GM23338 (cell line): ENCODE data around the gene GET4. TPM values are rescaled to one million over a fixed set of nuclear protein-coding genes. Genes with fewer than 3 reads are reported as not detected.
A peak's percentile ranks its signal among the peaks of the same experiment; 100 is the strongest.

Experiments used
- ATAC-seq: fragments of 200-7000 bp; cut with Tn5 transposase; 3 replicates; pipeline ENCODE4 v1.9.1; 2020
- DNase-seq: peaks from one replicate; pipeline ENCODE4 v3.0.0-alpha.2; 2015; ENCODE audit warnings: low spot score
- H2AFZ ChIP-seq: fragments of 200-600 bp; sonication (generic); 2 replicates; pipeline ENCODE4 v1.8.0; 2016; ENCODE audit warnings: antibody characterized with exemption, mild to moderate bottlenecking, moderate library complexity
- H3F3A ChIP-seq: fragments of 200-600 bp; sonication (generic); replicated peaks from 2 replicates; pipeline ENCODE4 v1.8.0; 2017; ENCODE audit warnings: antibody characterized with exemption, mixed run types, low read depth
- H3K27ac ChIP-seq: fragments of 200-600 bp; sonication (generic); 2 replicates; pipeline ENCODE4 v1.6.1; 2016; ENCODE audit warnings: low read depth
- H3K27me3 ChIP-seq: fragments of 200-600 bp; sonication (generic); 2 replicates; pipeline ENCODE4 v1.8.0; 2016; ENCODE audit warnings: mild to moderate bottlenecking, mixed run types, moderate library complexity; ENCODE audit not compliant: insufficient read depth
- H3K36me3 ChIP-seq: fragments of 200-600 bp; sonication (generic); 2 replicates; pipeline ENCODE4 v1.8.0; 2016; ENCODE audit warnings: mild to moderate bottlenecking; ENCODE audit not compliant: insufficient read depth
- H3K4me1 ChIP-seq: fragments of 200-600 bp; sonication (generic); 2 replicates; pipeline ENCODE4 v1.8.0; 2016; ENCODE audit warnings: mild to moderate bottlenecking, moderate library complexity; ENCODE audit not compliant: insufficient read depth
- H3K4me2 ChIP-seq: fragments of 200-600 bp; sonication (generic); 2 replicates; pipeline ENCODE4 v1.7.1; 2017; ENCODE audit warnings: mixed run types
- H3K4me3 ChIP-seq: fragments of 200-600 bp; sonication (generic); 2 replicates; pipeline ENCODE4 v1.6.1; 2016; ENCODE audit warnings: mixed run types
- H3K79me2 ChIP-seq: fragments of 200-600 bp; sonication (generic); replicated peaks from 2 replicates; pipeline ENCODE4 v1.8.0; 2017; ENCODE audit warnings: mild to moderate bottlenecking; ENCODE audit not compliant: insufficient read depth
- H3K9me2 ChIP-seq: fragments of 200-600 bp; sonication (generic); 2 replicates; pipeline ENCODE4 v1.8.0; 2017; ENCODE audit not compliant: insufficient read depth
- H4K20me1 ChIP-seq: fragments of 200-600 bp; sonication (generic); replicated peaks from 2 replicates; pipeline ENCODE4 v1.8.0; 2017; ENCODE audit warnings: mild to moderate bottlenecking; ENCODE audit not compliant: insufficient read depth
- H3K27ac Mint-ChIP-seq: 2 replicates; pipeline ENCODE4 v1.8.0; 2020; ENCODE audit warnings: inconsistent platforms, mild to moderate bottlenecking, moderate library complexity, mixed read lengths
- H3K27me3 Mint-ChIP-seq: 3 replicates; pipeline ENCODE4 v1.8.0; 2022; ENCODE audit warnings: low read depth, mild to moderate bottlenecking, moderate library complexity, mixed read lengths, inconsistent platforms; ENCODE audit not compliant: insufficient read depth, poor library complexity
- H3K36me3 Mint-ChIP-seq: 3 replicates; pipeline ENCODE4 v1.8.0; 2021; ENCODE audit warnings: low read depth, mild to moderate bottlenecking, inconsistent platforms, moderate library complexity, mixed read lengths
- H3K4me1 Mint-ChIP-seq: 3 replicates; pipeline ENCODE4 v1.8.0; 2020; ENCODE audit warnings: mild to moderate bottlenecking, inconsistent platforms, mixed read lengths
- H3K4me3 Mint-ChIP-seq: 3 replicates; pipeline ENCODE4 v1.8.0; 2021; ENCODE audit warnings: moderate library complexity, mild to moderate bottlenecking, inconsistent platforms, mixed read lengths
- H3K9me3 Mint-ChIP-seq: 3 replicates; pipeline ENCODE4 v1.8.0; 2020; ENCODE audit warnings: moderate library complexity, mild to moderate bottlenecking, inconsistent platforms, mixed read lengths
- CREB1 ChIP-seq: fragments of 250-450 bp; sonication (Bioruptor Pico); IDR thresholded peaks from 2 replicates; pipeline ENCODE4 v1.5.0; 2020; ENCODE audit warnings: low read depth, mild to moderate bottlenecking, moderate library complexity
- EZH2 ChIP-seq: fragments of 200-600 bp; sonication (generic); IDR thresholded peaks from one replicate; pipeline ENCODE4 v1.8.0; 2017; ENCODE audit warnings: antibody characterized with exemption, mild to moderate bottlenecking, low read depth; ENCODE audit not compliant: unreplicated experiment
- EZH2phosphoT487 ChIP-seq: fragments of 200-600 bp; sonication (generic); IDR thresholded peaks from one replicate; pipeline ENCODE4 v1.8.1; 2018; ENCODE audit warnings: antibody characterized with exemption; ENCODE audit not compliant: unreplicated experiment
- JUNB ChIP-seq: IDR thresholded peaks from one replicate; pipeline ENCODE4 v1.6.1; 2016; ENCODE audit warnings: antibody characterized with exemption; ENCODE audit not compliant: unreplicated experiment
- NANOG ChIP-seq: IDR thresholded peaks from 2 replicates; pipeline ENCODE4 v1.6.1; 2016; ENCODE audit warnings: antibody characterized with exemption, borderline replicate concordance
- POLR2AphosphoS5 ChIP-seq: IDR thresholded peaks from 2 replicates; pipeline ENCODE4 v1.6.1; 2016; ENCODE audit warnings: antibody characterized with exemption, low read depth
- STAT1 ChIP-seq: IDR thresholded peaks from one replicate; pipeline ENCODE4 v1.6.1; 2016; ENCODE audit warnings: antibody characterized with exemption; ENCODE audit not compliant: unreplicated experiment
- ZNF114 ChIP-seq: fragments of 250-450 bp; sonication (Bioruptor Pico); IDR thresholded peaks from 2 replicates; pipeline ENCODE4 v1.5.0; 2020; ENCODE audit warnings: mild to moderate bottlenecking, moderate library complexity
- ZNF331 ChIP-seq: fragments of 250-450 bp; sonication (Bioruptor Pico); IDR thresholded peaks from 2 replicates; pipeline ENCODE4 v1.5.0; 2020; ENCODE audit warnings: low read depth, mild to moderate bottlenecking, moderate library complexity
- polyA plus RNA-seq: library from polyadenylated mRNA; unstranded; fragments of >200 nt; fragmentation: Nextera tagmentation; extraction: Ambion mirVana; gene quantifications from 2 replicates; pipeline ENCODE4 v1.2.1, GENCODE V29; 2016
- total RNA-seq: library from RNA; depleted of rRNA; stranded (reverse); fragments of >200 nt; shearing (Covaris generic); gene quantifications from 2 replicates; pipeline ENCODE4 v1.2.3, GENCODE V29; 2014
- TF ChIP-seq, protein P1 (sequence below): IDR thresholded peaks from one replicate; pipeline ENCODE4 v1.6.1; 2018; ENCODE audit warnings: antibody characterized with exemption; ENCODE audit not compliant: unreplicated experiment
- TF ChIP-seq, protein P2 (sequence below): fragments of 250-450 bp; sonication (Bioruptor Pico); IDR thresholded peaks from 2 replicates; pipeline ENCODE4 v1.5.0; 2020; ENCODE audit warnings: mild to moderate bottlenecking, moderate library complexity
- TF ChIP-seq, protein P3 (sequence below), 2 experiments: fragments of 200-600 bp in 1 of 2; sonication (generic) in 1 of 2; conservative IDR thresholded peaks; 2 replicates each; pipeline versions ENCODE4 v1.5.1 to v1.6.1; 2016 to 2017; ENCODE audit warnings: antibody characterized with exemption in 2 of 2, low read depth in 2 of 2, mild to moderate bottlenecking in 2 of 2, moderate library complexity in 1 of 2

GET4 gene
- total and polyA plus RNA-seq, 2 experiments from 2014 or later: 48.0 to 79.1 TPM

DNA sequence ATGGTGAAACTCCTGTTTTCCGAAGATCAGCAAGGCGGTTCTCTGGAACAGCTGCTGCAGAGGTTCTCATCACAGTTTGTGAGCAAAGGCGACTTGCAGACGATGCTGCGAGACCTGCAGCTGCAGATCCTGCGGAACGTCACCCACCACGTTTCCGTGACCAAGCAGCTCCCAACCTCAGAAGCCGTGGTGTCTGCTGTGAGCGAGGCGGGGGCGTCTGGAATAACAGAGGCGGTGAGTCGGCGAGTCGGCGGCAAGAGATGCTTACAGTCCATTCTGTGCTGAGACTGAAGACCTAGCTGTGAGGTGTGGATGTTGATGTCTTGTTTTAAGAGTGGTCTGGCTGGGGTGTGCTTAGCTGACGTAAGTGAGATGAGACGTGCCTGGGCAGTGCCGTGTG is 16.2 kb upstream of the GET4 start:
- Mint-ChIP-seq H3K4me1 (no peaks in the 10 kb centered on the region; the same call in 2 of the 3 replicates), H3K27me3 (peaks cover 2% of the 10 kb centered on the region)
- H3K36me3 ChIP-seq: peaks cover 30% of the 10 kb centered on the region; the same call in 1 of the 2 replicates

More for the DNA sequence above, 16.2 kb upstream of the GET4 start:
- Histone ChIP-seq H3K4me1 (no peaks in the 10 kb centered on the region), H3K27ac (no peak overlapping the region), H3K9me2 (no peaks in the 10 kb centered on the region), H4K20me1 (peaks cover 7% of the 10 kb centered on the region; the same call in 1 of the 2 replicates), H2AFZ (no peak overlapping the region), H3K4me3 (no peak overlapping the region), H3K27me3 (no peaks in the 10 kb centered on the region), H3K79me2 (no peaks in the 10 kb centered on the region), H3K4me2 (no peak overlapping the region), H3F3A (no peaks in the 10 kb centered on the region)
- no peak for ATAC-seq
- Mint-ChIP-seq H3K4me3 (no peak overlapping the region), H3K36me3 (peaks cover 87% of the 10 kb centered on the region), H3K9me3 (no peaks in the 10 kb centered on the region), H3K27ac (peak overlapping the region; percentile 66)
- DNase-seq: no peak
- no peak for TF ChIP-seq JUNB
- no peak for TF ChIP-seq STAT1
- TF ChIP-seq, protein P1, sequence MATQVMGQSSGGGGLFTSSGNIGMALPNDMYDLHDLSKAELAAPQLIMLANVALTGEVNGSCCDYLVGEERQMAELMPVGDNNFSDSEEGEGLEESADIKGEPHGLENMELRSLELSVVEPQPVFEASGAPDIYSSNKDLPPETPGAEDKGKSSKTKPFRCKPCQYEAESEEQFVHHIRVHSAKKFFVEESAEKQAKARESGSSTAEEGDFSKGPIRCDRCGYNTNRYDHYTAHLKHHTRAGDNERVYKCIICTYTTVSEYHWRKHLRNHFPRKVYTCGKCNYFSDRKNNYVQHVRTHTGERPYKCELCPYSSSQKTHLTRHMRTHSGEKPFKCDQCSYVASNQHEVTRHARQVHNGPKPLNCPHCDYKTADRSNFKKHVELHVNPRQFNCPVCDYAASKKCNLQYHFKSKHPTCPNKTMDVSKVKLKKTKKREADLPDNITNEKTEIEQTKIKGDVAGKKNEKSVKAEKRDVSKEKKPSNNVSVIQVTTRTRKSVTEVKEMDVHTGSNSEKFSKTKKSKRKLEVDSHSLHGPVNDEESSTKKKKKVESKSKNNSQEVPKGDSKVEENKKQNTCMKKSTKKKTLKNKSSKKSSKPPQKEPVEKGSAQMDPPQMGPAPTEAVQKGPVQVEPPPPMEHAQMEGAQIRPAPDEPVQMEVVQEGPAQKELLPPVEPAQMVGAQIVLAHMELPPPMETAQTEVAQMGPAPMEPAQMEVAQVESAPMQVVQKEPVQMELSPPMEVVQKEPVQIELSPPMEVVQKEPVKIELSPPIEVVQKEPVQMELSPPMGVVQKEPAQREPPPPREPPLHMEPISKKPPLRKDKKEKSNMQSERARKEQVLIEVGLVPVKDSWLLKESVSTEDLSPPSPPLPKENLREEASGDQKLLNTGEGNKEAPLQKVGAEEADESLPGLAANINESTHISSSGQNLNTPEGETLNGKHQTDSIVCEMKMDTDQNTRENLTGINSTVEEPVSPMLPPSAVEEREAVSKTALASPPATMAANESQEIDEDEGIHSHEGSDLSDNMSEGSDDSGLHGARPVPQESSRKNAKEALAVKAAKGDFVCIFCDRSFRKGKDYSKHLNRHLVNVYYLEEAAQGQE: no peak
- TF ChIP-seq CREB1 (CRISPR knock-in tag): no peak
- TF ChIP-seq, protein P2, sequence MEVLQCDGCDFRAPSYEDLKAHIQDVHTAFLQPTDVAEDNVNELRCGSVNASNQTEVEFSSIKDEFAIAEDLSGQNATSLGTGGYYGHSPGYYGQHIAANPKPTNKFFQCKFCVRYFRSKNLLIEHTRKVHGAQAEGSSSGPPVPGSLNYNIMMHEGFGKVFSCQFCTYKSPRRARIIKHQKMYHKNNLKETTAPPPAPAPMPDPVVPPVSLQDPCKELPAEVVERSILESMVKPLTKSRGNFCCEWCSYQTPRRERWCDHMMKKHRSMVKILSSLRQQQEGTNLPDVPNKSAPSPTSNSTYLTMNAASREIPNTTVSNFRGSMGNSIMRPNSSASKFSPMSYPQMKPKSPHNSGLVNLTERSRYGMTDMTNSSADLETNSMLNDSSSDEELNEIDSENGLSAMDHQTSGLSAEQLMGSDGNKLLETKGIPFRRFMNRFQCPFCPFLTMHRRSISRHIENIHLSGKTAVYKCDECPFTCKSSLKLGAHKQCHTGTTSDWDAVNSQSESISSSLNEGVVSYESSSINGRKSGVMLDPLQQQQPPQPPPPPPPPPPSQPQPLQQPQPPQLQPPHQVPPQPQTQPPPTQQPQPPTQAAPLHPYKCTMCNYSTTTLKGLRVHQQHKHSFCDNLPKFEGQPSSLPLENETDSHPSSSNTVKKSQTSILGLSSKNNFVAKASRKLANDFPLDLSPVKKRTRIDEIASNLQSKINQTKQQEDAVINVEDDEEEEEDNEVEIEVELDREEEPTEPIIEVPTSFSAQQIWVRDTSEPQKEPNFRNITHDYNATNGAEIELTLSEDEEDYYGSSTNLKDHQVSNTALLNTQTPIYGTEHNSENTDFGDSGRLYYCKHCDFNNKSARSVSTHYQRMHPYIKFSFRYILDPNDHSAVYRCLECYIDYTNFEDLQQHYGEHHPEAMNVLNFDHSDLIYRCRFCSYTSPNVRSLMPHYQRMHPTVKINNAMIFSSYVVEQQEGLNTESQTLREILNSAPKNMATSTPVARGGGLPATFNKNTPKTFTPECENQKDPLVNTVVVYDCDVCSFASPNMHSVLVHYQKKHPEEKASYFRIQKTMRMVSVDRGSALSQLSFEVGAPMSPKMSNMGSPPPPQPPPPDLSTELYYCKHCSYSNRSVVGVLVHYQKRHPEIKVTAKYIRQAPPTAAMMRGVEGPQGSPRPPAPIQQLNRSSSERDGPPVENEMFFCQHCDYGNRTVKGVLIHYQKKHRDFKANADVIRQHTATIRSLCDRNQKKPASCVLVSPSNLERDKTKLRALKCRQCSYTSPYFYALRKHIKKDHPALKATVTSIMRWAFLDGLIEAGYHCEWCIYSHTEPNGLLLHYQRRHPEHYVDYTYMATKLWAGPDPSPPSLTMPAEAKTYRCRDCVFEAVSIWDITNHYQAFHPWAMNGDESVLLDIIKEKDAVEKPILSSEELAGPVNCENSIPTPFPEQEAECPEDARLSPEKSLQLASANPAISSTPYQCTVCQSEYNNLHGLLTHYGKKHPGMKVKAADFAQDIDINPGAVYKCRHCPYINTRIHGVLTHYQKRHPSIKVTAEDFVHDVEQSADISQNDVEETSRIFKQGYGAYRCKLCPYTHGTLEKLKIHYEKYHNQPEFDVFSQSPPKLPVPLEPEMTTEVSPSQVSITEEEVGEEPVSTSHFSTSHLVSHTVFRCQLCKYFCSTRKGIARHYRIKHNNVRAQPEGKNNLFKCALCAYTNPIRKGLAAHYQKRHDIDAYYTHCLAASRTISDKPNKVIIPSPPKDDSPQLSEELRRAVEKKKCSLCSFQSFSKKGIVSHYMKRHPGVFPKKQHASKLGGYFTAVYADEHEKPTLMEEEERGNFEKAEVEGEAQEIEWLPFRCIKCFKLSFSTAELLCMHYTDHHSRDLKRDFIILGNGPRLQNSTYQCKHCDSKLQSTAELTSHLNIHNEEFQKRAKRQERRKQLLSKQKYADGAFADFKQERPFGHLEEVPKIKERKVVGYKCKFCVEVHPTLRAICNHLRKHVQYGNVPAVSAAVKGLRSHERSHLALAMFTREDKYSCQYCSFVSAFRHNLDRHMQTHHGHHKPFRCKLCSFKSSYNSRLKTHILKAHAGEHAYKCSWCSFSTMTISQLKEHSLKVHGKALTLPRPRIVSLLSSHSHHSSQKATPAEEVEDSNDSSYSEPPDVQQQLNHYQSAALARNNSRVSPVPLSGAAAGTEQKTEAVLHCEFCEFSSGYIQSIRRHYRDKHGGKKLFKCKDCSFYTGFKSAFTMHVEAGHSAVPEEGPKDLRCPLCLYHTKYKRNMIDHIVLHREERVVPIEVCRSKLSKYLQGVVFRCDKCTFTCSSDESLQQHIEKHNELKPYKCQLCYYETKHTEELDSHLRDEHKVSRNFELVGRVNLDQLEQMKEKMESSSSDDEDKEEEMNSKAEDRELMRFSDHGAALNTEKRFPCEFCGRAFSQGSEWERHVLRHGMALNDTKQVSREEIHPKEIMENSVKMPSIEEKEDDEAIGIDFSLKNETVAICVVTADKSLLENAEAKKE (CRISPR knock-in tag): no peak
- TF ChIP-seq EZH2phosphoT487: no peak
- no peak for TF ChIP-seq NANOG
- TF ChIP-seq ZNF114 (CRISPR knock-in tag): no peak
- no peak for TF ChIP-seq POLR2AphosphoS5
- TF ChIP-seq ZNF331: no peak
- no peak for TF ChIP-seq EZH2
- TF ChIP-seq, protein P3, sequence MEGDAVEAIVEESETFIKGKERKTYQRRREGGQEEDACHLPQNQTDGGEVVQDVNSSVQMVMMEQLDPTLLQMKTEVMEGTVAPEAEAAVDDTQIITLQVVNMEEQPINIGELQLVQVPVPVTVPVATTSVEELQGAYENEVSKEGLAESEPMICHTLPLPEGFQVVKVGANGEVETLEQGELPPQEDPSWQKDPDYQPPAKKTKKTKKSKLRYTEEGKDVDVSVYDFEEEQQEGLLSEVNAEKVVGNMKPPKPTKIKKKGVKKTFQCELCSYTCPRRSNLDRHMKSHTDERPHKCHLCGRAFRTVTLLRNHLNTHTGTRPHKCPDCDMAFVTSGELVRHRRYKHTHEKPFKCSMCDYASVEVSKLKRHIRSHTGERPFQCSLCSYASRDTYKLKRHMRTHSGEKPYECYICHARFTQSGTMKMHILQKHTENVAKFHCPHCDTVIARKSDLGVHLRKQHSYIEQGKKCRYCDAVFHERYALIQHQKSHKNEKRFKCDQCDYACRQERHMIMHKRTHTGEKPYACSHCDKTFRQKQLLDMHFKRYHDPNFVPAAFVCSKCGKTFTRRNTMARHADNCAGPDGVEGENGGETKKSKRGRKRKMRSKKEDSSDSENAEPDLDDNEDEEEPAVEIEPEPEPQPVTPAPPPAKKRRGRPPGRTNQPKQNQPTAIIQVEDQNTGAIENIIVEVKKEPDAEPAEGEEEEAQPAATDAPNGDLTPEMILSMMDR (conservative IDR thresholded peaks at IDR 0.05; ENCODE audit: low read depth in 2 of 2): no peak
